CD4-positive, alpha-beta T cell treated with Interferon gamma for 1 hour (primary cell): Measurements from ENCODE around the gene YTHDC1.
A peak's percentile ranks its signal among the peaks of the same experiment; 100 is the strongest.
"Not testable (repeated sequence)": the region's sequence is repeated elsewhere in the genome, so short reads cannot be mapped to it uniquely, and the experiment has no call there.

Source experiments
- DNase-seq: peaks from one replicate; pipeline ENCODE4 v3.0.0-alpha.2; 2020

Gene YTHDC1

DNA sequence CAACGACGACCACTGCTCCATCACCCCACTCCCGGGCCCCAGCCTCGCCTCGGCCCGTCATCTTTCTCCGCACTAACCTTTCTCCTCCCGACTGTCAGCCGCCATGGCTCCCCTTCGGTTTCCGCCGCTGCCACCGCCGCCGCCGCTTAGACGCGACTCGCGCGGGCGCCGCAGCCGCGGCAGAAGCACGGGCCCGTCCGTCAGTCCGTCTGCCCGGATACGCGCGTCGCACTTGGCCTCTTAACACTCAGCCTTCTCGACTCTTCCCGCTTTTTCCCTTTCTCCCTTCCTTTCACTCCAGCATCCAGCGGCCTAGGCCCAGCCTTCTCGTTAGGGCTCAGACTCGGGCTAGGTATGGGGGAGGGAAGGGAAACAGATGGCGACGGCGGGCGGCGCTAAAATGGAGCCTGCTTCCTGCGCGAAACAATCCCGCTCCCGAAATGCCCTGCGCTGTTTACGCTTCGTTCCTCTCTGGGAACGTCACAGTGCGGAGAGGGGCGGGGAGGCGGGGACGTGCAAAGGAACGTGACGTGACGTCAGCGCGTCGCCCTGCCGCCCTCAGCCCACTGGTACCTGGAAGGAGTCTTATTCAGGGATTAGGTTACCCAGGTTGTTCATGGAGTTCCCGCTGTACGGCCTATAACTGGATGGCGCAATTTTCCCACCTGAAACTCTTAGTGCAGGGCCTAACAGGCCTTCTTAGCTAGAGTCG is at the start of gene YTHDC1:
YTHDC1 (minus strand) TSS at position 442 of the 712 bp plus-strand sequence; CDS start at position 105, 337 bp downstream.
- DNase-seq, result peak; percentile 93

GRCh38 chr4:68399306-68399705 is 49.4 kb upstream of the YTHDC1 start:
- no peak for DNase-seq

GRCh38 chr4:68396756-68397155 is 46.9 kb upstream of the YTHDC1 start:
- no peak for DNase-seq

DNA sequence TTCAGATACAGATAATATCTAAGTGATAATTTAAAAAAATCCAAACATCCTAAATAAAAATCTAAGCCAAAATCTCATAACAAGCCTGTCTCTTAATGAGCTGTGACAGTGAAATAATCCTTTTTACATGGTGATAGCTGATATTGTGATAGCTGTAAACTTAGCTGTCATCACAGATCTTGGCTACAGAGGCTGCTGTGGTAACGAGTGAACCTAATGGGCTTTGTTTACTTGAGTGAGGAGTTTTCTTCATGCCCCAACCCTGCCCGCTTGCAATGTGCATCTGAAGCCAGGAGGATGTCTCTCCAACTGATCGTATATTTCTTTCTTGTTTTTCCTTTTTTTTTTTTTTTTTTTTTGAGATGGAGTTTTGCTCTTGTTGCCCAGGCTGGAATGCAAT is 41.5 kb upstream of the YTHDC1 start:
- no peak for DNase-seq

DNA sequence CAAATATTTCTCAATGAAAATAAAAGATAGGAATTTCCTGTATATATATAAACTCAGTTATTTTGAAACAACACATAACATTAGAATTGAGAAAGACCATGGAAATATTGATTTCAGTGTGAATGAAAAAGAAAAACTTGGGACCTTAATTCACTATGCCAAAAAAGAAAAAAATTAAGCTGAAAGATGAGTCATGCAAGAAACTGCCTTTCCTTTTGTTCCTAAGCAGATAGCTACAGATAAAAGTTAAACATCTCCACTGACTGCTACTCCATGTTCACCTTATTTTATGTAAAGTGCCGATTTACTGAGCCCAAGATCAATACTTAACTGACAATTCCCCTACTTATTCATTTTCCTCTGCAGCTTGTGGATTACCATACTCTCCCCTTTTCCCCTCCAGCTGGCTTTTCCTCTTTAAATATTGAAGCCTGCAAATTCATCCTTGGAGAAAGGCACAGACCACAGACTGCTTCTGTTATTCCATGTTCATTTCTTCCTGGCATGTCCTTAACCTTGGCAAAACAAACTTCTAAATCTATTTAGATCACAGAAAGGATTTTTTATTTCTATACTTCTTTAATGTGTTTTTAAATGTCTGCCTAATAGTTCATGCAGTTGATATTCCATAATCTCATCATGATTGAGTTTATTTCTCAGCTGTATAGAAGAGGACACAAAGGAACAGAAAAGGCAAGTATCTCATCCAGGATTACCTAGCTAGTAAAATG is 40.5 kb upstream of the YTHDC1 start:
- DNase-seq, result no peak

DNA sequence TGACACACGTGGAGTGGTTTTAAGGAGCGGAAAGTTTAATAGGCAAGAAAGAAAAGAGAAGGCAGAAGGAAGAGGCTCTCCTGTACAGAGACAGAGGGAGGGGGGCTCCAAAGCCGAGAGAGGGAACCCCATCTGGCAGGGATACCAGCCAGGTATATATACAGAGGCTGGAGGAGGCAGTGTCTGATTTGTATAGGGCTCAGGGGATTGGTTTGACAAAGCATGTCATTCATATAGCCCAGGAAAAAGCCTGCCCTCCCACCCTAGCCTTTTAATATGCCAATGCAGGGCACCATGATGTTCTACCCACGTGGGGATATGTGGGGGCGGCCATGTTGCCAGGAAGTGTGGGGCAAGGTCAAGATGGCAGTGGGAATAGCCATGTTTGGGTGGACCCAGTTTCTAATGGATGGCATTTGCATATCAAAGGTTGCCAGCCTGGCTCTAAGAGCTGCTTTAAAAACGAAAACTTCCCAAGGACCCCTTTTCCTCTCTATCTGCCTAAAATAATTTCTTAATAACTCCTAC is 39.6 kb upstream of the YTHDC1 start:
- DNase-seq, result not testable (repeated sequence)

- DNase-seq, result no peak
These were observed 38.5 kb upstream of the YTHDC1 start for GRCh38 chr4:68388347-68388865.

GRCh38 chr4:68385267-68385666 is 35.4 kb upstream of the YTHDC1 start:
- no peak for DNase-seq

DNA sequence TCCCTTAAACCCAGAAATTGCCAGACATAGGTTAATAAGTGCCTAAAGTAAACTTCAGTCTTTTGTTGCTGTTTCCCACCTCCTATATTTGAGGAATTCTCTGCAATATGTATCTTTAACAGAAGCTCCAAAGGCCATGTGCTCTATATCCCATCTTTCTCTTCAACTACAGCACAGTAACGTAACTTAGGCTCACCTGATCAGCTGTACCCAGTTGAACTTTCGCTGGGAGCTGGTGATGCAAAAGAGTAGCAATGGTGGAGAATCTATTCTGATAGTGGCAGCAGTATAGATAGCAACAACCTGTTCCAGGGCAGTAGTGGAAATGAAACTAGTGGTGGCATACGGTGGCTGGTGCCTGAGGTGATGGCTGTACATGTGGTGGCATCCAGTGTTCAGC is 33.2 kb upstream of the YTHDC1 start:
- DNase-seq, result no peak

GRCh38 chr4:68378226-68378625 is 28.3 kb upstream of the YTHDC1 start:
- no peak for DNase-seq

DNA sequence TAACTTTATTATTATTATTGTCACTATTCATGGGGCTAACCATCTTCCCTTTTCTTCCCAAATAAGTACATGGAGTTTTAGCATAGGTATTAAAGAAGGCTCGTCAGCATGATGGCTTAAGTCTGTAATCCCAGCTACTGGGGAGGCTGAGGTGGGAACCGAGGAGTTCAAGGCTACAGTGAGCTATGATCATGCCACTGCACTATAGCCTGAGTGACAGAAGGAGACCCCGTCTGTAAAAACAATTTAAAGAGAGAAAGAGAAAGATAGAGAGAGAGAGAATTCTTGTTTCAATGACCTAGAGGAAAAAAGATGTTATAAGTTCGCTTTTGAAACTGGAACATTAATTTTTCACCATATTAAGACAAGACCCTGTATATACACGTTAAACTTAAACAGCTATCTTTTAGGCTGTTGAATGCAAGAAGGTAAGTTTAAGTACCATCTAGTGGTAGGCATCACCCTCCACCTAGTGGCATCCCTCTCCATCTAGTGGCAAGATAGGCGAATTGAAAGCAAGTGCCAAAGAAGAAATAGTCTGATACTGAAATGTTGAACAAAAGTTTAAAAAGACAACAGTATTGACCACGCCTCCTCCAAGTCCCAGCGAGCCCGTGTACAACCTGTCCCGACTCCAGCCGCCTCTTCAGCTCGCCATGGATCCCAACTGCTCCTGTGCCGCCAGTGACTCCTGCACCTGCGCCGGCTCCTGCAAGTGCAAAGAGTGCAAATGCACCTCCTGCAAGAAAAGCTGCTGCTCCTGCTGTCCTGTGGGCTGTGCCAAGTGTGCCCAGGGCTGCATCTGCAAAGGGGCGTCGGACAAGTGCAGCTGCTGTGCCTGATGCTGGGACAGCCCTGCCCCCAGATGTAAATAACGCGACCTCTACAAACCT is 26.0 kb upstream of the YTHDC1 start:
- DNase-seq, result peak; percentile 44

DNA sequence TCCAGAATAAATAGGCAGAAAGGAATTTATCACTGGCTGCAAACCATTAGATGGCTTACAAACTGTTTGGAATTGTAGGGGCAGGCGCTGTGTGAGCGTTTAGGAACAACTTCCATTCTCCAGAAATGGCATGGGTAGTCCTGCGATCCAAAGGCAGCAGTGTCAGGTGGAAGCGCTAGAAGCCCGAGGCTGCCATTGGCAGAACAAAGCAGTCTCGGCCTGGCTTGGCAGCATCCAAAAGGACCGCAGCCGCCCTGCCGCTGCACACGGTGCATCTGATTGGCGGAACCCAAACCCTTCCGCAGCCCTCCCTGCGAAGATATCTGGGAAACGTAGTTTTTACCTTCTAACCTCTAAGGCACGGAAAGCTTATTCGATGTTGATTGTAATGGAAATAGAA is 23.6 kb upstream of the YTHDC1 start:
- DNase-seq, result peak; percentile 76

DNA sequence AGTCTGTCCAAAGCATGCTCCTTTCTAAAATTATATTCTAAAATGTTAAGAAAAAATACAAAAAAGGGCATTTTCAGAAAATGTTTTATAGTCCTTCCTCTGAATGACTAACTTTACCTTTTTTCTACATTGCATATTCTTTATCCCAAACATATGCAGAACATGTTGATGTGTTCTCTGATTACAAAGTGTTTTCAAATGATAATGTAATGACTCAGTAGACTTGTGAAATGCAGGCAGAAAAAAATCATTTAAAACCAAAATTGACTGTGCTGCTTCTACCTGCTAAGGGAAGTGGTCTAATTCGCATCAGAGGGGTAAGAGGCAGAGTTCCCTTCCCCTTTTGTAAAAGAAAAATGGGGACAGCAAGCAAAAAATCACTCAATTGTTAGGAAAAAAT is 22.7 kb upstream of the YTHDC1 start:
- no peak for DNase-seq

- no peak for DNase-seq
These were observed 19.4 kb upstream of the YTHDC1 start for GRCh38 chr4:68369142-68369805.

DNA sequence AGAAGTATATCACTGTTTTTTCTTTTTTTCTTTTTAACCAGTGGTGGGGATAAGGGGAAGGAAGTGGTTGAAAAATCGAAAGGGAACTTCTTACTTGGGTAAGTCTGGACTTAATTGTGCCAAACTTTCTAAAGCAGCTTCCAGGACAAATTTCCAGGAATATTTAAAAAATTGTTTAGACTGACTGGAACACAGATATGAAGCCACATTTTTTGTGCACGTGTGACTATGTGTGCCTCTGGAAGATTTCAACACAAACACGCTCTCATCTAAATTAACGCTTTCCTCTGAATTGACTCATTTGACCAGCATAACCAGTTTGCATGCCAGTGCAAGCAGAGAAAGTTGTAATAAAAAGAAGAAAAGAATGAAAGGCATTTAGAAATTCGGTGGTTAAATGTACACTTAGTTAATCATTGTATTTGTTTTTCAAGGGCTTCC is 18.8 kb upstream of the YTHDC1 start:
- no peak for DNase-seq

DNA sequence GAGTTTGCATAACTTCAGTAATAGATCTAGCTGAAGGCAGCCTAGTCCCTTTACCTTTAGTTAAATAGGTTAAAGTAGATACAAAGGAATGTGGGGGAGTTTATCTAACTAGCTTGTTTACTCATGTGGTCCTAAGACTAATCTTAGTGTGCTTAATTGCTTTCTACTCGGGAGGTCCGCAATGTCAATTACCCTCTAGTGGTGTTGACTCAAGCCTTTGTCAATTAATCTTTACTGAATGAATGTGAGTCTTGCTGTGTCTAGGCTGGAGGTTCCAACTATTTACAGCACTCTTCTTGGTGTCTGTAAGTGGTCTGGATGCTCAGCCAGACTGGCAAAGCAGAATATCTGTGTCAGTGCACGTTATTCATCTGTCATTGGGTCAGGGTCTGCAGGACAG is 17.9 kb upstream of the YTHDC1 start:
- DNase-seq, result no peak

GRCh38 chr4:68366600-68366999 is 16.7 kb upstream of the YTHDC1 start:
- DNase-seq, result no peak

- no peak for DNase-seq
These were observed 15.2 kb upstream of the YTHDC1 start for GRCh38 chr4:68365068-68365467.

GRCh38 chr4:68361146-68361589 is 11.3 kb upstream of the YTHDC1 start:
- no peak for DNase-seq

- DNase-seq, result no peak
These were observed 10.5 kb upstream of the YTHDC1 start for GRCh38 chr4:68360231-68360968.

GRCh38 chr4:68359508-68359907 is 9.6 kb upstream of the YTHDC1 start:
- no peak for DNase-seq

GRCh38 chr4:68358988-68359387 is 9.1 kb upstream of the YTHDC1 start:
- DNase-seq, result no peak
